DMS 273 (cell line): ENCODE measurements around the gene XIRP1.

Experiments used
- DNase-seq: peaks from one replicate; lab custom pipeline; 2025; ENCODE audit not compliant: unreplicated experiment; lab: John Stamatoyannopoulos, UW

Gene XIRP1

DNA sequence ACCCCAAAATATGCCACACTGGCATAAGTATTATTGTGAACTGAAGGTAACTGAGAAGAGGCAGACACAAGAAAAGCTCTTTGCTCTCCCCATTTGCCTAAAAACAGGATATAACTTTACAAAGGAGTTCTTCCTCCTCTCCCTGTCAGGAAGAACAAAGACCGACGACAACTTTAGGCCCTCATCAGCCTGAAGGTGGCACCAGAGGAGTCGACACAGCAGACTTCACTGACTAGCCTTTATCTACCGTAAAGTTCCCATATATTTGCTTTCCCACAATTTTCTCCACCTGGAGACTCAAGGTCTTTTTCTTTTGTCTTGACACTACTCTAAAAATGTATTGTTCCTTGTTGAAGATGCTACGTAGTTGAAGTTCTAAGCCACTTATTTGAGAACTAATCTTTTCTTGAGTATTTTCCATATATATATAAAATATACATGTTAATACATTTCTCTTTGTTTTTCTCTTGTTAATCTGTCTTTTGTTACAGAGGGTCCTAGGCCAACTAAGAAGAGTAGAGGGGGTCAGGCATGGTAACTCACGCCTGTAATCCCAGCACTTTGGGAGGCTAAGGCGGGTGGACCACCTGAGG is 16.2 kb upstream of the XIRP1 start:
- peak; percentile 40 for DNase-seq

DNA sequence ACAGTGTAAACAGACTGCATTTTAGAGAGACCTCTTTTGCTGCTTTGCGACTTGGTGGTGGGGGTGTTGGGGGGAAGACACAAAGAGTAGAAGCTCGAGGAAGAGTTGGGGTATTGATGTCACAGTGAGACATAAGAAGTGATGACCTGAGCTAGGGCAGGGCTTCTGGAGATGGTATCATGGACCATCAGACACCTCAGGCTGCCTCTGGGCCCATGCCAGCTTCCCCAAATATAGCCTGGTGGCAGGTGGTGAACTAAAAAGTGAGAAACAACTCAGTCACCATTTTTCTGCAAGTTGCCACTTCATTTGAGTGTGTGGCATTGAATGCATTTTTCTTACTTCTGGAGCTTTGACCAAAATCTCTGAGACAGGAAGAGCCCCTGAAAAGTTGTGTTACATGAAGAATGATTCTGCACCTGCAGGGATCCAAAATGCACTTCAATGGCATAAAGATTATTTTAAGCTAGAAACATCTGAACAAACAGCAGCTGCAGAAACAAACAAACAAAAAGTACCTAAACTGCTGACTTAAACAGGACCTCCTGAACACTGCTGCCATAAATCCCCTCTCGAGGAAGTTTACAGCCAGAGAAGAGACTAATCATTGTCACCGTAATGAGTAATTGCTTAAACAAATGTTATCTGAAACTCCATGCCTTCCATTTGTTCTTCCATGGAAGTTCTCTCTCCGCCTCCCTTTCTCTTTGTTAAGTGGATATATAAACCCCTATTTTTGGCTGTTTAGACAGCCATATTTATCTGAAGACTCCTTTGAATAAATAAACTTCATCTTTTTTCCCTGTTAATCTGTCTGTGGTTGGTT is 15.2 kb upstream of the XIRP1 start:
- DNase-seq = no peak

- DNase-seq = no peak
Measured at GRCh38 chr3:39205919-39206516, 13.6 kb upstream of the XIRP1 start.

DNA sequence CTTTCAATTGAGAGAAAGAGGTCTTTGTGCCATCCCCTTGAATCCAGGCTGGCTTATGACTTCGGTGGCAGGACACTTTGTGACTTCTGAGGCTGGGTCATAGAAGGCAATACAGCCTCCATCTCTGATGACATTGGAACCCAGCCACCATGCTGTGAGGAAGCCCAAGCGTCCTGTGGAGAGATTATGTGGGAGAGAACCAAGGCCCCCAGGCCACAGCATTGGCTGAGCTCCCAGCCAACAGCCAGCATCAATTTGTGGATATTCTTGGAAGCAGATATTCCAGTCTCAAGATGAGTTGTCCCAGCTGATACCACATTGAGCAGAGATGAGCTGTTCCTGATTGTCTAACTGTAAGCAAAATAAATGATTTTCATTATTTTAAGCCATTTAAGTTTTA is 12.7 kb upstream of the XIRP1 start:
- no peak for DNase-seq

DNA sequence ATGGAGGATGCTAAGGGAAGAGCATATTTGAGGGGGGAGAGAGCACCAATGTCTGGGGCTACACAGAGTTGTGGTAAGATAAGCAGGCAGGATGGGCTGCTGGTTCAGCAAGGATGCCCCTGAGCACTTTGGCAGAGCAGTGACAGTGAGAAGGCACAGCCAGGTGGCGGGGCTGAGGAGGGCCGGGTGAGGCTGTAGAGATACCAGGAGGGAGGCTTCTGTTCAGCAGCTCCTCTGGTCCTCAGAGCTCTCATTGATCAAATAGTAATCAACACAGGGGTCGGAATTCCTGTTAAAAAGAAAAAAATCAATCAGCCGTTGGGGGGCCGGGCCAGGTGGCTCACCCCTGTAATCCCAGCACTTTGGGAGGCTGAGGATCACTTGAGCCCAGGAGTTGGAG is 11.5 kb upstream of the XIRP1 start:
- DNase-seq = no peak

- DNase-seq = no peak
Measured at GRCh38 chr3:39203402-39203801, 11.0 kb upstream of the XIRP1 start.

GRCh38 chr3:39202094-39202493 is 9.7 kb upstream of the XIRP1 start:
- DNase-seq = no peak

- DNase-seq = peak; percentile 60
Measured at GRCh38 chr3:39196671-39197356, 4.4 kb upstream of the XIRP1 start.

- DNase-seq = no peak
Measured at GRCh38 chr3:39196034-39196433, 3.6 kb upstream of the XIRP1 start.

DNA sequence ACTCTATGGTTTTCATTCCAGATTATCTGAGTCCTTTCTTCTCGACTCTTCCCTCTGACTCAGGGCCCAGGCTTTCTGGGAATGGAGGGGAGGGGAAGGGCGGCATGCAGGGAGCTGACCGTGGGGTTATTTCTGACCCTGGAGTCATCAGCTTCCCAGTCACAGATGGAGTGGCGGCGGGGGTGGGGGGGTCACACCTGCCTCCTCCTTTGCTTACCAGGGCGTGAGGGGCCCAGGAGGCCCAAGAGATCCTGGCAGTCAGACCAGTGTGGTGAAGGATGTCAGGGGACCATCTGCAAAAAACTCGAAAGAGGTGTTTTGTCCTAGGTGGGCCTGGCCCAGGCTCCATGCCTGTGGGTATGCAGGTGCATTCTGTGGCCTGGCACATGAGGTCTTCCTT is 996 bp upstream of the XIRP1 start:
- DNase-seq = no peak

GRCh38 chr3:39191773-39192172 is 622 bp downstream of the XIRP1 start:
- no peak for DNase-seq

DNA sequence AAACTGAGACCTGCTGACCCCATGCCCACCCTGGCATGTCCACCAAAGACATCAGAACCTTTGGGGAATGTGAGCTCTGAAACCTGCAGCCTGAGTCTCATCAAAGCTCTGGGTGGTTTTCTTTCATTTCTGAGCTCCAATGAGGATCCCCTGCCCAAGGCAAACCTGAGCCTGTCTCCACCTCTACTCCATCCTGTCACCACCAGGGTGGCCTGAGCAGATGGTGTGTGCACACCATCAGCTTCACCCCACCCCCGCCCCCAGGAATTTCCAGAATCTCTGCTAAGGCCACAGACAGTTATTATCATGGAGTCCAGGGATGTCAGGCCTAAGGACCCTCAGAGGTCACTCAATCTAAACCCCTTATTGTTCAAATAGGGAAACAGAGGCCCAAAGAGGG is 1.3 kb downstream of the XIRP1 start:
- DNase-seq = peak; percentile 37

- DNase-seq = no peak
Measured at GRCh38 chr3:39190281-39191025, 1.9 kb downstream of the XIRP1 start.

GRCh38 chr3:39189959-39190269 is 2.5 kb downstream of the XIRP1 start:
- peak; percentile 80 for DNase-seq

GRCh38 chr3:39189150-39189958 is 3.0 kb downstream of the XIRP1 start:
- no peak for DNase-seq

GRCh38 chr3:39188271-39189149 is 3.9 kb downstream of the XIRP1 start:
- no peak for DNase-seq

- DNase-seq = no peak
Measured at GRCh38 chr3:39187372-39188155, 4.8 kb downstream of the XIRP1 start.

- no peak for DNase-seq
Measured at GRCh38 chr3:39186692-39187151, 5.7 kb downstream of the XIRP1 start.
